Measurements from ENCODE around the gene RBPMS2.
"Not testable (repeated sequence)": the region's sequence is repeated elsewhere in the genome, so short reads cannot be mapped to it uniquely, and the experiment has no call there.

Gene RBPMS2
- 0 reads per million in 2 donors for total RNA-seq

DNA sequence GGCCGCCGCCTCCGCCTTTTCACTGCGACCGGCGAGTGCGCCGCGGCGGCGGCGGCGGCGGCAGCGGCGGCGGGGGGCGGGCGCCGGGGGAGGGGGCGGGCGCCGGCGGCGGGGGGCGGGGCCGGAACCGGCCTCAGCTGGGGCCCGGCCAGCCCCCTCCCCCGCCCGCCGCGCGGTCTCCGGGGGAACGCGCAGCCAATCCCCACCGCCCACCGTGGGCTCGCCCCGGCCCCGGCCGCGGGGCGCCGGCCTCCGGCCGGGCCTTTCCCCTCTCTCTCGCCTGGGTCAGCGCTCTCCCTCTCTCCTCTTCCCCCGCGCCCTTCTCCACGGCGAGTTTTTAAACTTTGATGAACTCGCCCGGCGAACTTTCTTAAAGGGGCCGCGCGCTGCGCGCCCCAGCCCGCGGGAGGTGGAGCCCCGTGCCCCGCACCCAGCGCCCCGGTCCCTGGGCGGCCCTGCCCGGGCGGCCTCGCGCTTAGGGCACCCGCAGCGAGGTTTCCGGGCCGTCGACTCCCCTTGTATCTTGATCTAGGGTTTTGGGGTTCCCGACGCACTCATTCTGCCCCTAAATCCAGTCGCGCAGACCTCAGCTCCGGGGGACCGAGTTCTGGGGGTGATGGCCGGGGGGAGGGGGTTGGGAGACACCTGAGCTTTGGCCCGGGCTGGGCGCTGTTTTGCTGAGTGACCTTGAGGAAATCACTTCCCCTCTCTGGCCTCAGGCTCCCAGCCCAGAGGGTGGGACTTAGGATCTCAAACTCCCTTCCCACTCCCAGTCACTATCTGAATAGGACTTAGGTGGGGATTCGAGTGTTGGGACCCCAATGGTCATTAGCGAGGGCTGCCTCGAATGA lies at the start of gene RBPMS2:
Gene RBPMS2 (minus strand): TSS at position 39 of the 851 bp plus-strand sequence. CDS start 270 bp downstream, outside the sequence.
- no peak for DNase-seq

- DNase-seq, result no peak
These were observed 49.6 kb upstream of the RBPMS2 start for GRCh38 chr15:64824929-64825430.

DNA sequence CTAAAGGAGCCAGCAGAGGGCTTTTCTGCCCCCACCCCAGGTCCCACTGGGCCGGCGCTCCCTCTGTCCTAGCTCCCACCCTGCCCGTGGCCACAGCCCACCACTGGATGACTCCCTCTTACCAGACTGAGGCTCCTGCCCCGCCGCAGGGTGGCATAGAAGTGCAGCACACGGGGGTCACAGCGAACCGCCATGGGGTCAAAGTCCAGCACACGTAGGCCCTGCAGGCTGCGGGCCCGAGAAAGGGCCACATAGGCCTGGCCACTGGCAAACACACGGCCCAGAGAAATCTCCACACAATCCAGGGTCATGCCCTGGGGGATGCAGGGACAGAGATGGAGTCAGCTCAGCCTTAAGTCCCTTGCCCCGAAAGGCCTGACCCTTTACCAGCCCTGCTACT lies 41.1 kb upstream of the RBPMS2 start:
- no peak for DNase-seq

DNA sequence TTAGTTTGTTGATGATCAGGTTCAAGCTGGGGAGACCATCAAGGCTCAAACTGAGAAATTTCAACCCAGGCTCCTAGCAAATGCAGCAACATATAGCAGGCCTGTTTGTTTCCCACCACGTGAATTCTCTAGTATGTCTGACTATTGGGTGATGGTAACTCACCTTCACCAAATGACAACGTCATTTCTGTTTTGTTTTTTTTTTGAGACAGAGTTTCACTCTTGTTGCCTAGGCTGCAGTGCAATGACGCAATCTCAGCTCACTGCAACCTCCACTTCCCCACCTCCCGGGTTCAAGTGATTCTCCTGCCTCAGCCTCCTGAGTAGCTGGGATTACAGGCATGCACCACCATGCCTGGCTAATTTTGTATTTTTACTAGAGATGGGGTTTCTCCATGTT lies 39.6 kb upstream of the RBPMS2 start:
- DNase-seq, result peak in 1 of 5 experiments; percentile 46

- DNase-seq, result not testable (repeated sequence)
These were observed 38.9 kb upstream of the RBPMS2 start for GRCh38 chr15:64814283-64814682.

GRCh38 chr15:64813075-64813474 lies 37.7 kb upstream of the RBPMS2 start:
- no peak for DNase-seq

DNA sequence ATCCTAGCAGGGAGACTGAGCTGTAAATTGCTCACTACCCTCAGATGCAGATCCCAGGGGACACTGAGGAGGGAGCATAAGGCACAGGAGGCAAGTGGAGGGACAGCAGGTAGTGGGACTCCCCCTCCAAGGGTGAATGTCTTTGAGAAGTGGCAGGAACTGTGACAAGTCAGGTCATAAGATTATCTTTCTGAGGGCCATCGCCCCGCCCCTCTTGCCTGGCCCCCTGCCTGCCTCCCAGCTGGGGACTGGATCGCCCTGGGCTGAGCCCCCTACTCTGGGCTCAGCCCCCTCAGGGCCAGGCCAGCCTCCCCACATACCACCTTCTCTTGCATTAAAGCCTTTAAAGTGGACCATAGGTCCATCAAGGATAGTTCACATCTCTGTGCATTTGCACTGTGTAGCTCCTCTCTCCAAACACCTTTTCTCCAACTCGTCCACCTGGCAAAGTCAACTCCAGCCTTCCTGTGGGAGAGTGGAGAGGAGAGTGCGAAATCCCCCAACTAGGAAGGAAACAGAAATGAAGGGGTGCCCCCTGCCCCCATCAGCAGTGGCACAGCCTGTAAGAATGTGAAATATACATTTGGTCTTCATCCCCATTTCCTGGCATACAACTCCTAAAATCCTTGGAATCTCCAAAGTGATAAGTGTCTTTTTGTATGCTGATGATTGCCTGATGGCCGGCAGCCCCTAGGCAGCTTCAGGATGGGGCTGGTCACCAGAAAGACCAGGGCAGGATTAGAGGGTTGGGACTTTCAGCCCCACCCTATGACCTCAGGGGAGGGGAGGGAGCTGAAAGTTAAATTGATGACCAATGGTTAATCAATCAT lies 35.3 kb upstream of the RBPMS2 start:
- no peak for DNase-seq

DNA sequence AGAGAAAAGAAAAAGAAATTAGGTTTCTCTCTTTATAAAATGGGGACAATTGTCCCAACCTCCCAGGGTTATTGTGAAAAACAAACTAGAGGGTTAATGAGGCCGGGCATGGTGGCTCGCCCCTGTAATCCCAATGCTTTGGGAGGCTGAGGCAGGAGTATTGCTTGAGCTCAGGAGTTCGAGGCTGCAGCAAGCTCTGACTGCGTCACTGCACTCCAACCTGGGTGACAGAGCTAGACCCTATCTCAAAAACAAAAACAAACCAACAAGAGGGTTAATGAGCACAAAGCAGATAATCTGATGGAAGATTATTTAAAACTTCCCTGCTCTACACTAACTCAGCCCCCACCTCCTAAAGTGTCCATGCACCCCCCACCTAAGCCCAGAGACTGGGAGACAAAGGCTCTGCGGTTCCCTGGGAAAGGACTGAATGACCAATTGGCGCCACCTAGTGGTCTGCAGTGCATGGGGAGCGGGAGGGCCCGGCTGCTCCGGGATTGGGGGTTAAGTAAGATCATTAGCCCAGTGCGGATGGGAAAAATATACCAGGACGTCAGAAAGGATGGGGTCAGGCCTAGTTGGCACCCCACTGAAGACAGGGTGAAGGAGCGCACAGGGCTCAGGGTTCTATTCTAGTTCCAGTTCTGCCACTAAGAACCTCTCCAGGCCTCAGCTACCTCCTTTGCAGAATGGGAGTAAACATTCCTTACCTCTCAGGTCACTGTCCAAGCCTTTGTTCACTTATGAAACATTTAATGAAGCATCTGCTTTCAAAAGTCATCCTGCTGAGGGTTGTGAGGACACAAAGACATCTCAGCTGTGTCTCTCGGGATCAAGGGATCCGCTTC lies 34.5 kb upstream of the RBPMS2 start:
- DNase-seq, result peak; percentile 36 to 57 (median 51)

DNA sequence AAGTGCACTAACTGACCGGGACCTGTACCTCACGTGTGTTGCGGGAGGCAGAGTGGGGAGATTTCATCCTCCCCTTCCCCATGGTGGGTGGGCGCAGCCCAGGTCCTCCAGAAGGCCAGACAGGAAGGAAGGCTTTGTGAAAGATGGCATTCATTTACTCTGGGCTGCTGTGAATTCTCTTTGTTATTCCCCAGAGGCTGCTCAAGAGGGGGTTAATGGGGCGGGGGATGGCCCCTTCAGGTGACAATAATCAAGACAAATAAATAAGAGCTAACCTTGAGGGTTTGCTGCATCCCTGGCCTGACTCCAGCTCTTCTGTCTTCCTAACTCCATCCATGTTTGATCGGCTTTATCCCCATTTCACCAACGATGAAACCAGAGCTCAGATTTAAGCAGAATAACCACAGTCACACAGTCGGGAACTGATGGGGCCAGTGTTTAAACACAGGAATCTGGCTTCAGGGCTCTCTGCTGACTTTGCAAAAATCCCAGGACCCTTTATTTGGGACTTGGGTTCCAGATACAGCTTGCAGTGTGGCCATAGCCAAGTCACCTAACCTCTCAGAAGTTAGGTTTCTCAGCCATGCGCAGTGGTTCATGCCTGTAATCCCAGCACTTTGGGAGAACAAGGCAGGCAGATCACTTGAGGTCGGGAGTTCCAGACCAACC lies 33.5 kb upstream of the RBPMS2 start:
- no peak for DNase-seq

GRCh38 chr15:64807751-64808222 lies 32.4 kb upstream of the RBPMS2 start:
- no peak for DNase-seq

DNA sequence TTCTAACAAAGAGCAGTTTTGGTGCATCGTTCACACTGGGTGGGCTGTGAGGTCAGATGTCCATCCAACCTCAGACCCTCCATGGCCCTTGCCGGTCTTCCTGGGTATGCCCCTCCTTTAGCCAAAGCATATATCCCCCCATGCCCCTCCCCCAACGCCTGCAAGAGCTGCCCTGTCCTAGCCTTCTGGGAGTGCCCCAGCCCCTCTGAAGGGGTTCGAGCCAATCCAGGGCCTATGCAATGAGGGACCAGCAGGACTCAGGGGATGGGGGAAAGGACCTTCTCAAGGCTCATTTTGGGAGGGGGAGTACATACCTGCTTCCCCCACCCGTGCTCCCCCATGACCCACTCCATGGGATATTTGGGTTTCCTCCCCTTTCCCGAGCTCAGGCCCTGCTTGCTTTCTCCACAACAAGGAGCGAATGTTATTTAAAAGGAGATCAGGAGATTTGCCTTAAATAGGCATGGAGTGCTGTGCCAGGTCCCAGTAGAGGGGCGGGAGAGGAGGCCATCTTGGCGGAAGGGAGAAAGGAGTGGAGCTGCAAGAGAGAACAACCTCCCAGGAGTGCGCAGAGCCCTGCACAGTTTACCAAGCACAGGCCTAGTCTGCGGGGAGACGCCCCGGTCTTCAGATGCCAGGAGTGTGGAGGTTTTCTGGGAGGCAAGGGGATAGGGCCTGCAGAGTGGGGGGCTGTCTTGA lies 31.8 kb upstream of the RBPMS2 start:
- no peak for DNase-seq

DNA sequence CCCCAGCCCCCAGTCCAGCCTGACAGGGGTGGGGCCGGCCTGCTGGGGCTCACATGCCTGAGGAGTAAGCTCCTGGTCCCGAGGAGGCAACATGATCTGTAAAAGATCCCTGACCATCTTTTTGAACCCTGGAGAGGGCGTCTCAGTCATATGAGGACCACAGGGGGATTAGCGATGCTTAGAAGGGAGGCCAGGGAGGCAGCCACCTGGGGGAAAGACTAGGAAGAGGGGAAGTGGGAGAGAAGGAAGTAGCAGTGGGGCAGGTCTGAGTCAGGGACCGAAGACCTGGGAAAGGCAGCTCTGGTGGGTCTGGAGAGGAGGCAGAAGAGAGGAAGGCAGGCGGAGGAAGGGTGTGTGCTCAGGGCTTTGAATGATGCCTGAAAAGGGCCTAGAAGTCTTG lies 31.1 kb upstream of the RBPMS2 start:
- no peak for DNase-seq

DNA sequence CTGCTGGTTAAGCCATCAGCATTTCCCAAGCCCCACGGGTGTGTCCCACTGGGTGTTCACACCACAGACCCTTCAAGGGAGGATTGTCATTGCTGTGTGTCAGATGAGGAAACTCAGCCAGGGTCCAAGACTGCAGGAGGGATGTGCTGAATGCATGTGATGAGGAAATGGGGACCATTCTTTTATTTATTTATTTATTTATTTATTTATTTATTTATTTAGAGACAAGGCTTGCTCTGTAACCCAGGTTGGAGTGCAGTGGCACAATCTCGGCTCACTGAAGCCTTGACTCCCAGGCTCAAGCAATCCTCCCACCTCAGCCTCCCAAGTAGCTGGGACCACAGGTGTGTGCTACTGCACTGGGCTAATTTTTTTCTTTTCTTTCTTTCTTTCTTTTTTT lies 29.2 kb upstream of the RBPMS2 start:
- DNase-seq, result no peak

DNA sequence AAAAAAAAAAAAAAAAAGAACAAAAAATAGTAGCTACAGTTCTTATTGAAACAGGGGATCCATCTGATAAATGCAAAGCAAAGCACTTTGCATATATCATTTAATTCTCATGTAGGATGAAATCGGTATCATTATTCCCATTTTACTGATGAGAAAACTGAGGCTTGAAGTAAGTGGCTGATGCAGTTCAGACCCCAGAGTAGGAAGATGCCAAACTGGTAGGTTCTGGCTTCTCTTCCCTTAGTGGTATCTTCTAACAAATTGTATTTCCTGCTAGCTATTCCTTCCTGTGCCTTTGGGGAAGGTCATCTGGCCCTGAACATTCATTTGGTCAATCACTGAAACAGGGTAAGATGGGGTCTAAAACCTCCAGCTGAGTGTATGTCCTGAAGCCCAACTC lies 28.1 kb upstream of the RBPMS2 start:
- no peak for DNase-seq

DNA sequence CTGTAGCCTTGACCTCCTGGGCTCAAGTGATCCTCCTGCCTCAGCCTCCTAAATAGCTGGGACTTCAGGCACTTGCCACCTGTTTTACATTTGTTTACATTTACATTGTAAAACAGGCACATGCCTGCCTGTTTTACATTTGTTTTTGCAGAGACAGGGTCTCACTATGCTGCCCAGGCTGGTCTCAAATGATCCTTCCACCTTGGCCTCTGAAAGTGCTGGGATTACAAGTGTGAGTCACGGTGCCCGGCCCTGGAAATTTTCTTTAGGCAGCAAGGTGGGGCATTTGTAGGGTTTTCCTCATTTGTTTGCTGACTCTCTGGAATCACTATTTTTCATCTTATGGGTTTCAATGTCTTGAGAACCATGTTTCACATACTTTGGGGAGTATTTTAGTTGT lies 25.1 kb upstream of the RBPMS2 start:
- no peak for DNase-seq

DNA sequence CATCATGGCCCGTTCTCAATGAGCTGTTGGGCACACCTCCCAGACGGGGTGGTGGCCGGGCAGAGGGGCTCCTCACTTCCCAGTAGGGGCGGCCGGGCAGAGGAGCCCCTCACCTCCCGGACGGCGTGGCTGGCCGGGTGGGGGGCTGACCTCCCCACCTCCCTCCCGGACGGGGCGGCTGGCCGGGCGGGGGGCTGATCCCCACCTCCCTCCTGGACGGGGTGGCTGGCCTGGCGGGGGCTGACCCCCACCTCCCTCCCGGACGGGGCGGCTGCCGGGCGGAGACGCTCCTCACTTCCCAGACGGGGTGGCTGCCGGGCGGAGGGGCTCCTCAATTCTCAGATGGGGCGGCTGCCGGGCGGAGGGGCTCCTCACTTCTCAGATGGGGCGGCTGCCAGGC lies 23.5 kb upstream of the RBPMS2 start:
- not testable (repeated sequence) for DNase-seq

- not testable (repeated sequence) for DNase-seq
These were observed 20.5 kb upstream of the RBPMS2 start for GRCh38 chr15:64795921-64796320.

DNA sequence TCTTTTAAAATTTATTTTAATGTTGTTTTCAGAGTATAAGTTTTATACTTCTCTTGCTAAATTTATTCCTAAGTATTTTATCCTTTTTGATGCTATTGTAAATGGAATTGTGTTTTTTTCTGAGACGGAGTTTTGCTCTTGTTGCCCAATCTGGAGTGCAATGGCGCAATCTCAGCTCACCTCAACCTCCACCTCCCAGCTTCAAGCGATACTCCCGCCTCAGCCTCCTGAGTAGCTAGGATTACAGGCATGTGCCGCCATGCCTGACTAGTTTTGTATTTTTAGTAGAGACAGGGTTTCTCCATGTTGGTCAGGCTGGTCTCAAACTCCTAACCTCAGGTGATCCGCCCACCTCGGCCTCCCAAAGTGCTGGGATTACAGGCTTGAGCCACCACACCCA lies 19.9 kb upstream of the RBPMS2 start:
- DNase-seq, result not testable (repeated sequence)

DNA sequence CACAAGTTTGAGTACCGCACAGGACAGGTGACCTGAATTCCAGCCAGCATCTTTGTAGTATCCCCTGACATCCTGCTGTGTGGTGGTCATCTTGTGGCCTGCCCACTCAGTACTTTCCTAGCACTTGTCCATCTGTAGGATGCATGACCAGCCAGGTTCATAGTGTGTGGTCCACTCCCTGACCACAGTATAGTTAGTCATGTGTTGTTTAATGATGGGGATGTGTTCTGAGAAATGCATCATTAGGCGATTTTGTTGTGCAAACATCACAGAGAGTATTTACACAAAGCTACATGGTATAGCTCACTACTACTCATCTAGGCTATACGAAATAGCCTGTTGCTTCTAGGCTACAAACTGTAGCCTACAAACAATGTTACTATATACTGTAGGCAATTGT lies 16.9 kb upstream of the RBPMS2 start:
- no peak for DNase-seq

- no peak for DNase-seq
These were observed 16.0 kb upstream of the RBPMS2 start for GRCh38 chr15:64791401-64791800.

- DNase-seq, result no peak
These were observed 8.4 kb upstream of the RBPMS2 start for GRCh38 chr15:64783796-64784195.
